ENCODE results near the gene ATP1A4. TPM values are rescaled to one million over a fixed set of nuclear protein-coding genes. Genes with fewer than 3 reads are reported as not detected.

Gene ATP1A4
- not detected in 2 replicates for total RNA-seq

DNA sequence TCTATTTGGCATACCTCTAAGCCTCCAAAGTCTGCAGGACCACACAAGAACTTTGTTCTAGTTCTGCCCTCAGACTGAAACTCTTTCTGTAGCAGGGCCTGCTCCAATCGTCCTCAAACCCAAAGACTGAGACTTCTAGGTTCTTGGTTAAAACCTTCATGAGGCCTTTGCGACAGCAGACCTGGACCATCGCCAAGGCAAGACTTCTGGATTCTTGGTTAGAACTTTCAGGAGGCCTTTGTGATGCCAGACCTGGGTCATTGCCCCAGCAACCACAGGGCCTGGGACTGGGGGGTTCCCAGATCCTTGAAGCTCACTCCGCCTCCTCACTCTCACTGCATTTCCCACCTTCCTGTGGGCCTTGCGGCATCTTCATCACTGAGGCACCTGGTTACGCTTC is at the start of gene ATP1A4:
Gene ATP1A4, plus strand, starts transcription at position 301 of the 400 bp plus-strand sequence. CDS start 438 bp downstream, outside the sequence.

DNA sequence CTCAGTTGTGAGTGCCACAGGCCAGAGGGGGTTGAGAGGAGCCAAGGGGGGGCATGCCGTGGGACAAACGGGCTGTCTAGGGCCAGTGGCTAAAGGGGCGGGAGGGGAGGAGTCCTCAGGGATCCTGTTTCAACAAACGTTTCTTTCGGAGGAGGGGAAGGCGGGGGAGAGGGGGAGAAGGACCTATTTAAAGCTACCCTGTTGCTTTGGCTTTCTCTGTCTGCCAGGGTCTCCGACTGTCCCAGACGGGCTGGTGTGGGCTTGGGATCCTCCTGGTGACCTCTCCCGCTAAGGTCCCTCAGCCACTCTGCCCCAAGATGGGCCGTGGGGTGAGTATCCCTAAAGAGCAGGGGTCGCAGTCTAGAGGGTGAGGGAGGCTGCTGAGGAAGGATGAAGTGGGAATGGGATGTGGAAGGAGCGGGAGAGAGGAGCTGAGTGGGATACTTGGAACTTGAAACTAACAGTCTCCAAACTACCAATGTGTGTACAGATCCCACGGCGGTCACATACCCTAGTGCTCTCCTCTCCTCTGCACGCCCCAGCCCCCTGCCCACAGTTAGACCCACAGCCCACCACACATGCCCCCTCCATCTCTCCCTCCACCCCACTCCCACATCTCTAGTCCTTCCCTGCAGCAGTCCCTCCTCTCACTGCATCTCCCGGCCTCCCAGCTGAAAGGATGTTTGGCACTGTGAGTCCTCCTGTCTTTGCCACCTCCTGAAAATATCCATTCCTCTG is 35.7 kb upstream of the ATP1A4 start, which contains the start of gene ATP1A2:
Gene ATP1A2, plus strand, starts transcription at position 215 of the 738 bp plus-strand sequence. Its CDS starts 103 bp downstream, at position 318.

DNA sequence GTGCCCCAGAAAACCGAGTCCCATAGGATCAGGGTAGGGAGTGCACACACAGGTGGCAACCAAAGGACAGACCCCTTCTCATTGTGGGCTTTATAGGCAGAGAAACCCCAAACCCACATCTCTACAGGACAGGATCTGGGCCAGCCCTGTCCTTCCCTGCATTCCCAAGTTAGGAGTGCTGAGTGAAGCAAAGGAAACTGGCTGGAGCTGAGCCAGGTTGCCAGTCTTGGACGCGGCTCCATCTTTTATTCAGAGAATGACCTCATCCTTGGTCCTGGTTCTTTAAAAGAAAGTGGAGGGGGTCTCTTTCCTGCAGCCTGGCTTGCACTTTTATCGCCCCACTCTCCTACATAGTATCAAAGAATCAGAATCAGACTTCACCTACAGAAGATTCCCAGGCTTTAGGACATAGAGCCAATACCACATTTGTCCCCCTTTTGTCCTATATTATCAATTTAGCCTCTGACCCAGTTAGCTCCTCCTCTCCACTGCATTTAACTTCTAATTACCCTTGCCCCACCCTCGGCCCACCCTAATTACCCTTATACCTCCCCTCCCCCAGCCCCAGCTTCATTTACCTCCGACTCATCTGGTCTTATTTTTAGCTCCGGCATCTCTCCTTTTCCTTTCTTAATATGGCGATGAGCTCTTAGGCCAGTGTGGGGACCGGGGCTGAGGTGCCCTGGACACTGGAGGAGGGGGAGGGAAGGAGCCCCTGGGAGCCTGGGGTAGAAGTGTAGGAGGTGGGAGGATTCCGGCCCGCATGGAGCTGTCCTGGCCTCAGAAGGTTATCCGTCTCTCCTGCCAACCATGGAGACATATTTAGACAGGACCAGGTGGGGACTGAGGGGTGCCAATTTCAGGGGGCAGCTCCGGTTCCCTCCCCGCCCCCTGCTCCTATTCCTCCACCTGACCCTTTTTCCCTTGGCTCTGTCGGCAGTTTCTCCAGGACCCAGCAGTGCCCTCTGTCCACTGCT is 38.5 kb downstream of the ATP1A4 start, which contains the start of gene CASQ1:
Gene CASQ1, plus strand, starts transcription at position 927 of the 977 bp plus-strand sequence. CDS start 177 bp downstream, outside the sequence.

DNA sequence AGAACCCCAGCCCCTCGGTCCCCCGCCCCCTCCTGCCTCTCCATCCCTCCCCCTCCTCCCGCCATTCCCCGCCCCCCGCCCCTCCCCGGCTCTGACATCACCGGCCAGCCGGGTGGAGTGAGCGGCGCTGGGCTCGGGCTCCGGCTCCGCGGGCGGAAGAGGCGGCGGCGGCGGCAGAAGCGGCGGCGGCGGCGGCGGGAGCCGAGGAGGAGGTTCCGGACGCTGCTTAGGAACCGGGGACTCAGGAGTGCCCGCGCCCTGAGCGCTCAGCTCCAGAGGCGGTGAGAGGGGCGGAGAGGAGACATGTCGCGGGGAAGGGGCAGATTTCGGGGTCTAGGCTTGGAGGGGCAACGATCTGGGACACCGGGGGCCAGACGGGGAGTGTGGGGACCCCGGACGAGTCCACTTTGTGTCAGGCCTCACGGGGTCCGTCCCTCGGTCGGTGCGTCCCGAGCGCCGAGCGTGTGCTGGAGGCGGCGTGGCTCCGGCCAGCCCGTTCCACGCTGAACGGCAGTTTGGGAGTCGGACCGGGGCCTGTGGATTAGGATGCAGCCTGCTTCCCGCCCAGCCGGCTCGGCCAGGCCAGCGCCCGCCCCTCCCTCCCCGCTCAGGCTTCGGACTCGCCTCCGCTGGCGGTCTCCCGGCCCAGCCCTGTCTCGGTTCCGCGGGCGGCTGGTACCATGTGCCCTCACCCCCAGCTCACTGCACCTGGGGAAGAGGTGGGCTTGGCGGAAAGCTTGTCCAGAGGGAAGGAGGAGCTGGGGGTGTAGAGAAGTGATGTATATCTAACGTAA is 54.0 kb downstream of the ATP1A4 start, which contains the start of gene PEA15:
Gene PEA15, plus strand, starts transcription at position 143 of the 794 bp plus-strand sequence. CDS start 6,161 bp downstream, outside the sequence.

Other genes with a start within 250 kb of the ATP1A4 start
- 507 and 711 TPM in 2 replicates for gene TAGLN2, start 226.1 kb upstream of the ATP1A4 start, total RNA-seq
- gene IGSF9, start 206.0 kb upstream of the ATP1A4 start, total RNA-seq: not detected in 2 replicates
- not detected in 2 replicates for gene SLAMF9, start 197.4 kb upstream of the ATP1A4 start, total RNA-seq
- 2.9 and 3.8 TPM in 2 replicates for gene PIGM, start 119.6 kb upstream of the ATP1A4 start, total RNA-seq
- gene KCNJ10, start 81.4 kb upstream of the ATP1A4 start, total RNA-seq: not detected in 2 replicates
- gene KCNJ9, start 70.1 kb upstream of the ATP1A4 start, total RNA-seq: not detected in 2 replicates
- gene IGSF8, start 53.0 kb upstream of the ATP1A4 start, total RNA-seq: 10.1 and 13.8 TPM in 2 replicates
- not detected in 2 replicates for gene ATP1A2, start 35.8 kb upstream of the ATP1A4 start, total RNA-seq
- not detected in 2 replicates for gene CASQ1, start 39.0 kb downstream of the ATP1A4 start, total RNA-seq
- gene PEA15, start 53.8 kb downstream of the ATP1A4 start, total RNA-seq: 51.5 and 54.9 TPM in 2 replicates
- 68.2 and 82.1 TPM in 2 replicates for gene DCAF8, start 110.9 kb downstream of the ATP1A4 start, total RNA-seq
- 25.8 and 29.9 TPM in 2 replicates for gene PEX19, start 133.5 kb downstream of the ATP1A4 start, total RNA-seq
- gene COPA, start 191.6 kb downstream of the ATP1A4 start, total RNA-seq: 259 and 315 TPM in 2 replicates
- 82.8 and 93.3 TPM in 2 replicates for gene NCSTN, start 191.8 kb downstream of the ATP1A4 start, total RNA-seq
- 0.15 TPM in 1 of 2 replicates, not detected in the other for gene NHLH1, start 215.5 kb downstream of the ATP1A4 start, total RNA-seq
- not detected in 2 replicates for gene VANGL2, start 249.0 kb downstream of the ATP1A4 start, total RNA-seq